Activated CD4-positive, CD25-positive, alpha-beta regulatory T cell (primary cell): Measurements from ENCODE around the gene SCUBE1.

Experiments
- DNase-seq, 4 experiments: peaks; one replicate each; lab custom pipeline; 2025; lab: John Stamatoyannopoulos, UW

SCUBE1 gene

DNA sequence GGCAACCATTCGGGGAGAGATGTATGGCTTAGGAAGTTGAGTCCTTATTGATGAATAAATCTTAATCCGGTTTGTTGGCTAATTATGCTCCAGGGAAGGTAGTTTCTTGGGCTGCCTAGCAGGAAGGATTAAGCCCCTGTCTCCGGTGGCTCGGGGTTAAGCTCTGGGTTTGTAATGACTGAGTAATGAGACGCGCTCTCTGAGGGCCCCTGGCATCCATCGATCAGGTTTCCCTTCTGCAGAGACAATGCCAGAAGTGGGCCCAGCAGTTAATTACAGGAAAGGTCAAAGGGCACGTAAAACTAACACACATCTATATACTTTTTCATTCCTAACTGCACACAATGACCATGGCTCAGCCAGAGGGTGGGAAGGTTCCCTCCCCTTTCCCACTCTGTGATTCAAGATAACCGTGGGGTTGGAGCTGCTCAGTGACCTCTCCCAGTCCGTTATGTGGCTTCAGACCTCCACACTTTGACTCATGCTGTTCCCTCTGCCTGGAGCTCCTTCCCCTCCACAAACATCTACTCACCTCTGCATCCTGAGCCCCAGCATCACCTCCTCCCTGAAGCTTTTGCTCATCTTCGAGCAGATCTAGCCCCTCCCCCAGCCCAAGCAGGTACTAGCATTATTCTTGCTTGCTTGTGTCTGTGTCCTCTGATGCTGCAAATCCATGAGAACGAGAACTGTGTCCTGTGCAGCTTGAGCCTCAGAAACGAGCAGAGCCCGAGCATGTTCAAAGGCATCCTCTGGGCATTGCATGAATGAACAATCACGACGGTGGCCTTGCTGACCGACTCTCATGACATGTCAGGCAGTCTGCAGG, 16.6 kb downstream of the SCUBE1 start:
- DNase-seq: no peak

DNA sequence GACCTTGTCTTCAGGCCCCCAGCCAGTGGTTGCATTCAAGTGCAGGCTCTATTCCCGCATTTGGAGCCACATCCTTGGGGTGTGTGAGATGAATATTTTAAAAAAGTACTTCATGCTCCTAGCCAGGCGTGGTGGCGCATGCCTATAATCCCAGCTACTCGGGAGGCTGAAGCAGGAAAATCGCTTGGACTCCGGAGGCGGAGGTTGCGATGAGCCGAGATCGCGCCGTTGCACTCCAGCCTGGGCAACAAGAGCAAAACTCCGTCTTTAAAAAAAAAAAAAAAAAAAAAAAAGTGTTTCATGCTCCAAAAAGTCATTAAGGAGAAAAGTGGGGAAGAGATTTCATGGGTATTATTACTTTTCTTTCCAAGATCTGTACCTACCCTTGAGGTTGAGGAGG, 18.0 kb downstream of the SCUBE1 start:
- DNase-seq: no peak

DNA sequence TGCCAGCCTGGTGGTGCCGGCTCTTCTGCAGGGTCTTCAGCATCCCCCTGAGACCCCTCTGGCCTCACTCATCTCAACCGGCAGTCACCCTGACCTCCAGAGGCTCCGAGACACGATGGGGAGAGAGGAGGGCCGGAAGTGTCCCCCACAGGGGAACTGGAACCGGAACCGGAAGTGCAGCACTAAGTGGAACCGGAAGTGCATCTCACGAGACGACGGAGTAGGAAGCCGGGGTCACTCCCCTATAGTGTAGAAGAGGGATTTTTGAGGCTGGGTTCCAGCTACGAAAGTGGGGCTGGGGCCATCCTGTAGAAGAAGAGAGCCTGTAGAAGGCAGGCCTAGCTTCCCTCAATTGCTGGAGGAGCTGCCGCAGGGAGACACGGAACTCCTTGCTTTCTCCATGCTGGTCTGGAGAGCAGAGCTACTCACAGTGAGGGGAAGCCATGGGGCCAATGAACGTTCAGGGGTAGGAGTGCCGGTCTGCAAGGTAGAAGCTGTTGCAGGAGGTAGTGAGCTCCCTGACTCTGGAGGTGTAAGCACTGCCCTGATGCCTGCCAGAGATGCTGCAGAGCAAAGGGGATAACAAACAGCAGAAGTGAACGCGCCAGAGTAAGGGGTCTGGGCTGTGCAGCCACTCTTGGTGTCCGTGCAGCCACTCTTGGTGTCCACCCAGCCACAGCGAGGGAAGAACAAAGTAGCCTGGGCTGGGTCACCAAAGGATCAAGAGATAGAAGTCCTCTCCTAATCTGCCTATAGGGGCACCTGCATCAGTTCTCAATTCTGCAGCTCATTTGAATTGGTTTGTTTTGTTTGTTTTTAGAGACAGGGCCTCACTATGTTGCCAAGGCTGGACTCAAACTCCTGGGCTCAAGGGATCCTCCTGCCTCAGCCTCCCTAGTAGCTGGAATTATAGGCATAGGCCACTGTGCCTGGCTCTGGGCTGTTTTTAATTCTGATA, 21.9 kb downstream of the SCUBE1 start:
- no peak for DNase-seq

DNA sequence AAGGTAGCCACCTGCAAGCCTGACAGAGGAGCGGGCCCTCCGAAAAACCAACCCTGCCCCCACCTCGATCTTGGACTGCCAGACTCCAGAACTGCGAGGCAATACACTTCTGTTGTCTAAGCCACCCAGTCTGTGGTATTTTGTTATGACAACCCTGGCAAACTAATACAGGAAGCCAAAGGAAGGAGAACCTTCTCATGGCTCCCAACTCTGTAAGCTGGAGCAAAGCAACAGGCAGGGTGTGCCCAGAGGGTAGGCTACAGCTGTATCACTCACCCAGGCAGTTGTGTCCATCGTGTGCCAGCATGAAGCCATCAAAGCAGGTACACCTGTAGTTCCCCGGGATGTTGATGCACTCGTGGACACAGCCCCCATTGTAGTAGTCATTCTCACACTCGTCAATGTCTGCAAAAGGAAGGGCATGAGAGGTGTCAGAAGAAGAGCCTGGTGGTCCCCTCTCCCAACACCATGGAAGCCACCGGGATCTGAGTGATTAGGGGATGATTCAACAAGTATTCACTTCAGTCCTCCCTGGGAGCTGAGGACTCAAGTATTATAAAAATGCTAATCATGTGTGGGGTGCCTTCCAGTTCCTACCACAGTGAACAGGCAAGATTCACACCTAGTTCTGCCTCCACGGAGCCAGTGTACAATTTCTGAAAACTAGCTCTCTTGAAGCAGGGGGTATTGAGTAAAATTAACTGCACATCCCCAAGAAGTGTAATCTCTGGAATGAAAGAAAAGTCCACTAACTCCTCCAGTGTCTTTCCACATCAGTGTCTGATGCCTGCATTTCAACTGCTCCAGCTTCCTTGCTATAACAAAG, 23.3 kb downstream of the SCUBE1 start:
- DNase-seq: no peak

DNA sequence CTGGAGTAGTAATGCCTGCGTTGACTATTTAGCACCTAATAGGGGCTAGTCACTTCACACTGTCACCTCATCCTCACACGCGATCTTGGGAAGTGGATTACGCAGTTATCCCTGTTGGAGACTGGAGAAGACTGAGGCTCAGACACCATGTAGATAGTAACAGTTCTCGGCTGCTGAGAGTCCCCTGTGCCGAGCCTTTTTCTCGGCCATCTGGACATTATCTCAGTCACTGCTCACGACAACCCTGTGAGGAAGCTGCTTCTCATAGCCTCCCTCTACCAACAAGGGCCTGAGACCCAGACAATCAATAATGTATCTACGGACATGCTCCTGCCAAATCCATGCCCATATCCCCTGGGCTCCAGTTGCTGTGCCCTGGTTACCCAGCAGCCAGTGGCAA, 25.9 kb downstream of the SCUBE1 start:
- DNase-seq: no peak

DNA sequence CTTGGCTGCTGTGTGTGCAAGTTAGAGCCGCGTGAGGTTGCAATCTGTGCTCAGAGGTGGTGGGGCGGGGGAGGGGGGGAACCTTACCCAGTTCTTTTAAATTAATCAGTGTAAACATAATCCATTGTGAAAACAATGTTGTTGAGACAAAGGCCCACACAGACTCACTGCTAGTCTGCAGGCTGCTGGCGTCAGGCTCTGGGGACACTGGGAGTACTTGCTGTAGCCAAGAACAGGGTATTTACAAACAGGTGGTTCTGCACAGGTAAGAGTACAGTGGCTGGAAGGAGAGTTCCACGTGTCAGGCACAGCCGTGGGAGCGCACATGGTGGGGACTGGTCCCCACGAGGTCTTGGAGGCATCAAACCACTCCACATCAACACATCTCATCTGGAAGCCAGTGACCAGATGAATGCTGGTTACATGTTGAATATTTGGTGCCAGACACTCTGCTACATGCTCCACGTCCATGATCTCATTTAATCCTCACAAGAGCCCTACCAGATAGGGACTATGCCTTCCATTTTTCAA, 27.4 kb downstream of the SCUBE1 start:
- DNase-seq: no peak

DNA sequence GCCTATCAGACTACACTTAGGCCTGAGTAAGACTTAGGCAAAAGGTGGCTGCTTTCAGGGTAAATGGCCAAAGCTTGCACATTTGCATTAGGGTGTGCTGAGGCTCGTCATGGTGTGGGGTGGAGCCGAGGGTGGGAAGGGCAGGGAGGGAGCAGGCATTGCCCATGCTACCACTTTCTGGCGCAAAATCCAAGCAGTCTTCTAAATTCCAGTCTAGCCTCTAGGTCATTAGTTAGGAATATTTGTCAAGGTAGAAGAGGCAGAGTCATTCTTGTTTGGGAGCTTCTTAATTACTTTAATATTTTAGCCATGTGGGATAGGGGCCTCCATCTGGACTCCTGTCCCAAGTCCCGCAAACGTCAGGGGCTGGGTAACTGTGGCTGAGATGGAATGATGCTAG, 28.6 kb downstream of the SCUBE1 start:
- DNase-seq: no peak

DNA sequence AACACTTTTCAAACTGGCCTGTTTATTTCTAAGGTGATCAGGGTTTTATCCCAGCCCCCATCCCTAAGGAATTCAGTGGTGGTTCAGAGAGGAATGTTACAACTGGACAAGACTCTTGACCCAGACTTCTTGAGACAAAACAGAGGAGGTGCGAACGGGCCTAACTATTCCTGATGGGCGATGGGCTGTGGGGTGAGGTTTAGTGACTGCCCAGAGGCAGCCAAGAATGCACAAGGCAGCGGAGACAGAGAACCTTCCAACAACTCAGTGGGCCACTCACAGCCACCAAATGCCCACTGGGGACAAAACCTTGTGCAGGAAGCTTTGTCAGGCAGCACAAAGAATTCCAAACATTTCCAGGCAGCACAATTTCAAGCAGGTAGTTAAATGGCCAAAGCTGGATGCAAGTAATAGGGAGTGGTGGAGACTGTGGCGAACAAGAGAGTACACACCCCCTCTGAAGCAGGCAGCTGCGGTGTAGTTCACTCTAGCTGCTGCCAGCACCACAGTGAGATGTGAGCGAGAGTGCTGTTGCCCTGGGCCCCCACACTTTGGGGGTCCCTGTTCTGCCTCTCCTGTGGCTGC, 29.2 kb downstream of the SCUBE1 start:
- no peak for DNase-seq

DNA sequence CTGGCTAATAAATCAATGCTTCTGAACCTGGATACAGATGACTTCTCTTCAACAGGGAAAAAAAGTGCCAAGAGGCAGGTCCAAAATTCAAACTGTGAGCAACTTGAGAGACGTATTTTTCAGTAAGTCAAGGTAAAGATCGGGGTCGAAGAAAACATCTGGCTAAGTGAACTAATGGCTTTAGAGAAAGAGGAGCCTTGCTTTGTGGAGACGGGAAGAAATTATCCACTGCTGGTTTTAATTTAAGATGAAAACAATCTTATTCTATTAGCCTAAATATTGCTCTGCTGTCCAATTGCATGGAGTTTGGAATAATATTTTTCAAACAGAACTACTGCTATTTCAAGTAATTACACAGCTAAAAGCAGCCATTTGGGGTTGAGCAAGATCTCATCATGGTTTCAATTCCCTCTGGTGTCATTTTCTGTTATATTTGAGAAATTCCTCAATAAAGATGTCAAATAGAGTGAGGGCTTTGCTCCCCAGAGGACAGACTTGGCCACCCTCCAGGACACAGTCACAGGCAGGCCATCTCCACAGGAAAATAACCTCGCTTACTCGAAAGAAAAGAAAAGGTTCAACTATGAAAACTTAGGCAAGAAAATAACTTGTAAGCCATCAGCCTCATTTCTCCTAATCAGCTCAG, 29.8 kb downstream of the SCUBE1 start:
- no peak for DNase-seq

DNA sequence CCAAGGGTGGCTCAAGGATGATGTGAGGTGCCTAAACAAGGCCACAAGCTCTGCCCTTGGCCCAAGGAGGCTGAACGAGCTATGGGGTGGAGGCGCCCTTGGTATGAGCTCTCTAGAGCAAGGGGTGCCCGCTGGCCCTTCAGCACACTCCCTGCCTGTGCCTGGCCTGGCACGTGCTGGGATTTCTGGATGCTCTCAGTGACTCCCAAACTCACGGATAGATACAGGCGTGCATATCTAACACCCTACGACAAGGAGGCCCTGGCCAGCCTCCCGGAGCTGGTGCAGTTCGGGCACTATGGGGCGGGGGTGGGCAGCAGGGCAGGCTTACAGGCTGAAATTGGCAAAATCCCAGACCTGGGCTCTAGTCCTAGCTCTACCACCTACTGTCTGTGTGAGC, 30.6 kb downstream of the SCUBE1 start:
- DNase-seq: no peak

DNA sequence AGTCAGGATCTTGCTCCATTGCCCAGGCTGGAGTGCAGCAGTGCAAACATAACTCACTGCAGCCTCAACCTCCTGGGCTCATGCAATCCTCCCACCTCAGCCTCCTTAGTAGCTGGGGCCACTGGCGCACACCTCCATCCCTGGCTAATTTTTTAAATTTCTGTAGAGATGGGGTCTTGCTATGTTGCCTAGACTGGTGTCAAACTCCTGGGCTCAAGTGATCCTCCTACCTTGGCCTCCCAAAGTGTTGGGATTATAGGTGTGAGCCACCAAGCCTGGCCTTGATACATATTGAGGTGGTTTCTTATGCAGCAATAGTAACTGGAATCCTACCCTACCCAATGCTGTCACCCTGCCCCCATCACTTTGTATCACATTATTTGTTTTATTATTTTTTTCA, 32.4 kb downstream of the SCUBE1 start:
- no peak for DNase-seq

DNA sequence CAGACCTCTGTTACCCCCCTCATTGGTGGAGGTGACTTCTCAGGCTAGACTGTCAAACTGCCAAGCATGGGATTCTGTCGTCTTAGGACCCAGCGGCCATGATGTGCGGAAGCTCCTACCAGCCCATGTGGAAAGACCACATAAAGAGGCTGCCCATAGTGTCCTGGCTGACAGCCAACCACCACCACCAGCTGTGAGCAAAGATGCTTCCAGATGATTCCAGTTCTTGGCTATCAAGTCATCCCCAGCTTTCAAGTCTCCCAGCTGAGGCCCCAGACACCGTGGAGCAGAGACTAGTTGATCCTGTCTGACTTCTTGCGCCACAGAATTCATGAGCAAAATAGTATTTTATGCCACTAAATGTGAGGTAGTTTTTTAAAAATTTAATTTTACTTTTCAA, 32.9 kb downstream of the SCUBE1 start:
- DNase-seq: no peak

DNA sequence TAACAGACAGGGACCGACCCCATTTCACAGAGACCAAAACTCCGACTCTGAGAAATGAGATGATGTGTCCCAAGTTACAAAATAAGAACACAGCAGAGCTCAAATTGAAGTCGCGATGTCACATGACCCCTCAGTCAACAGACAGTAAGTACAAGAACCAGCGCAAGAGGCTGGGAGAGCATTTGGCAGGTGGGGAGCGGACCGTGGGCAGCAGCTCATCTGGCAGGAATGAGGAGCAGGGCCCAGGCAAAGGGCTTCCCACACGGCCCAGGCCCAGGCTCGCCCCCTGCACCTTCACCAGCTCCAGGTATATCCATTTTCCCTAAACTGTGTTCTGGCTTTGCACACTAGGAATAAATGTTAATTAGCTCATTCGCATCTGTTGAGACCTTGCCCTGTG, 34.3 kb downstream of the SCUBE1 start:
- DNase-seq: no peak

DNA sequence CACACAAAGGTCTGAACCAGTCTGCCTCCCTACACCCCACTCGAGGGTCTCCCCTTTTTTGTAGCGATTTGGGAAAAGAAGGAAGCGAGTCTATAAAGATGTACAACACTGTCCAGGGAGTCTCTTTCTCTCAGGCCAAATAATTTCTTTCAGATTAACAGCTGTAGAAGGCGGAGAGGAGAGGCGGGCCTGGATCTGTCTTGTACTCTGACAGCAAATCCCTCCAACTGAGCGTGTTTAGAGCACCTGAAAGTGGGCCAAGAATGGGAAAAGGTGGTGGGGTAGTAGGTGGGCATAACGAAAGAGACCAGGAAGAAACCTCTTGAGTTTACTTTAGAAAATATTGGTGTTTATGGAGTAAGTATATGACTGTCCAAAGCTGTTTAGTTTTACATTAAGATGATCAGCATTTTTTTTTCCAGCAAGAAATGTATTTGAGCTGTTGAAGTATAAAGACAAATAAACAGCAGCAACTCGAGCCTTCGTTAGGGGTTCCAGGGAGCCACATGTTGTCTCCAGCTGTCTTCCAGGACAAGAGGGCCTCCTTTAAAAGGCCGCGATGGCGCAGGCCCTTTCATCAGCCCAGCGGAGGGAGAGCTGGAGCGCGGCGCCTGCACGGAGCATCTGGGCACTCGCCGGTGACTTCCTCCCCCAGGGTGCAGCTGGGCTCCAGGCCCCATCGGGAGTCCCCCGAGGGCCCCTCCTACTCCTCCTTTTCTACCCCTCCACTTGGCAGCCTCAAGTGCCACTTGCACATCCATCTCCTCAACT, 34.9 kb downstream of the SCUBE1 start:
- DNase-seq: no peak

DNA sequence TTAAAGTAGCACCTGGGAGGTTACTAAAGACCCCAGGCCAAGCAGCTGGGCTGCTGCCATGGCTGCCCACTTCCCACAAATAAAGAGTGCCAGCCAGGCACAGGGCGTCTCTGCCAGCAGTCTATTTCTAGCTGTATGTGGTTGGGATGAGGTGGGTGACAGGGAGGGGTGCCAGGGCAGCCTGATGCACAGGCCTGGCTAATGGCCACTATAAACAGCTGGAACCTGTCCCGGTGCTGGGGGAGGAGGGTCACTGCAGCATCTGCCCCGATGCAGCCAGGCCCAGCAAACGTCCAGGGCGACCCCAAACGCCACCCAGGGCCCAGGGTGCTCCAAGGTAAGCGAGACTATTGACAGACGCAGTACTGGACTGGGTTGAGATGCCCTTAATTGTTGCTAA, 37.4 kb downstream of the SCUBE1 start:
- no peak for DNase-seq

DNA sequence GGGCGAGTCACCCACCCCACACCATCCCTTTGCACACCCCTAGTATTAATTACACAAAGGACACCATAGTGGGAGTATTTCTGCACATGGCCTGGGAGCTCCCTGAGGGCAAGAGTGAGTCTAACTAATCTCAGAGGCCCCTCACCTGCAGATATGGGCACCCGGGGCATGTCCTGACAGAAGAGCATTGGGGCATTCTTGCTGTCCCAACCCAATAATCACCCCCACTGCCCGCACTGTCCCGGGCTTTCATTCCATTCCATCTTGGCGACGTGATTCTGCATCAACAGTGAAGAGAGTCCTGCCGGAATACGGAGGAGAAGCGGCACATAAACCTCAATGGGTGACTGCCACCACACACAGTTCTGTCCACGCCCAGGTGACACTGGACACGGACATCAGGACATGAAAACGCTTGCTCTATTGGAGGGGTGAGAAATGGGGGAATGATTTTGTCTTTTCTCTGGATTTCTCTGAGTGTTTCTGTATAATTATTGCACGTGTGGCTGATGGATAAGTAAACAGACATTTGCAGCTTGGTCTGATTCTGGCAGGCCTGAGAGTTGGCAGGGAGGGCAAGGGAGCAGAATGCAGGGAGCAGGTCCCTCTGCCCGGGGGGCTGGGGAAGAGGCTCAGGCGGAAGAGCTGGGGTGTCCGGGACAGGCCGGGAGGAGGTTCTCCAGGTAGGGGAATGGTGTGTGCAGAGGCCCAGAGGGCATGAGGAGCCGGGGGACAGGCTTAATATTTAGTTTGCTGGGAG, 38.2 kb downstream of the SCUBE1 start:
- no peak for DNase-seq

DNA sequence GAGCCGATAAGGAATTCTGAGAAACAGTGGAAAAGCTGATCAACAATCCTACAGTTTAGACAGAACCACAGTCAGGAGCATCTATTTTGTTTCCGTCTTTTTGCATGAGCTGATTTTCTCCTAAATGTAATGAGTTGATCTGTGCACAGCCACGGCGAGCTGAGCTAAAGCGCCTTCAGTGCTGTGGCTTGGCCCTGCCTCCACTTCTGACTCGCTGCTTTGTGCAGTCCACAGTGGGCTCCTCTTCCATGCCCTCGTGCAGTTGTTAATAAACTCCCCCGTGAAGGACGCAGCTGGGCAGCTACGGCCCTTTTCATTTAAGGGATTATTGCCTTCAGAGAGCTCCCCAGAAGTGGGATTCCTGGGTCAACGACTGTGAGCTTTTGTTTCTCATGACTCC, 39.4 kb downstream of the SCUBE1 start:
- DNase-seq: no peak

DNA sequence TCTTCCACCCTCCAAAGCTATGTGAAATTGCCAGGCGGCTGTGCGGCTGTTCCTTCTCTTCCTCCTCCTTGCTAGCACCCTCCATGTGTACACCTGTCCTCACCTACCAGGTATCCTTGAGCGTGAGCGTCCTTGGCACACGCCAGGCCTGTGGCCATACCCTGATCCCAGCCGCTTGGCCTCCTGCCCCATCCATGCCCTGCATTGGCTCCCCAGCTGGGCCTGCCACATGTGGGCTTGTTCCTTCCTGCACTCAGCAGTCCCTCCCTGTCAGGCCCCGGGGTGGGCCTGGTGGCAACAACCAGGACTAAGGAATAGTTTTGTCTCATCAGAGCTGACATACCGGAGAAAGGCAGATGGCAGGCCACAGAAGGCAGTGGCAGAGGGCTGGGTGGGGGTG, 40.0 kb downstream of the SCUBE1 start:
- DNase-seq: no peak

DNA sequence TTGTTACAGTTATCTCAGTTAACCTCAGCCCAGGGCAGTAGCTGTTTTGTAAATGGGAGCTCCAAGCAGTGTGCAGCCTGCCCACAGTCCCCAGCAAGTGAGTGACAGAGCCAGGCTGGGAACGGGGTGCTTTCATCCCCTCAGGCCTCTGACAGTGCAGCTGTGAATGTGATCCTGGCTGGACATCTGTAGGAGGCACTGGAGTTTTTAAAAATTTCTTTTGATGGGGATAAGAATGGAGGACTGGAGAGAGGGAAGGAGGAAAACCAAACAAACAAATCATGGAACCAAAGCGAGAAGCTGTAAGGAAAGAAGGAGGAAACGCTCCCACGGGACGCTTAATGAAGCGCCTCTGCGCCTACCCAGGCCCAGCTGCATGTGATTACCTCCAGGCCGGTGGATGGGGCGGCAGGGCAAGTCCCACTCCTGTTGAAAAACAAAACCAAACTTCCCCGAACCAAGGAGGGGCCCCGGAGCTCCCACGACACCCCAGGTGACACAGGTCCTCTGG, 40.6 kb downstream of the SCUBE1 start:
- DNase-seq: no peak
